Measurements from ENCODE around the gene SMCO1. TPM values are rescaled to one million over a fixed set of nuclear protein-coding genes. Genes with fewer than 3 reads are reported as not detected.

SMCO1 gene
- total and polyA plus RNA-seq, 2 donors (not counting 3 experiments of a cell fraction or from before 2014, with no cell fraction given): not detected

DNA sequence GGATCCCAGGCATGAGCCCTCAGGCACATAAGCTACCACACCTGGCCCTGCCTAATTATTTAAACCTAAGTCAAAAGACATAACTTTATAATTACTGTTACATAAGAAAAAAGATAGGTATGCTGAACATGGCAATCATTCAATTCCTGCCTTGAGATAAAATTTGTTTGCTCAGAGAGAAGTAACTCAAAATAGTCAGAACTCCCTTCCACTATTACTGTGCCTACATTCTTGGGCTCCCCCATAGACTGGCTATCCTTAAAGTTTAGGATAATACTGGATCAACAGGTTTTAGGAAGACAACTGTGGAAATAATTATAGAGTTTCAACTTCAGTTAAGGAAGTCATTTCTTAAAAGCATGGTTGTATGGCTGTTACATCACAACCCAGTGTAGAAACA, 43.3 kb upstream of the SMCO1 start:
- dilution Hi-C loops (cut with MboI; ENCODE audit: extremely low pct_ligation_motif_present, low sequenced_read_pairs): no loop called here
- ChIA-PET CTCF (no interaction called here), POLR2A (no interaction called here)

More for the DNA sequence above, 43.3 kb upstream of the SMCO1 start:
- intact Hi-C loops (cut with micrococcal nuclease): no loop called here
- Histone ChIP-seq H3K79me2 (ENCODE audit: control insufficient read depth, insufficient read depth, low read length) (peaks cover 5% of the 10 kb centered on the region), H3K27me3 (ENCODE audit: control insufficient read depth in 2 of 2, insufficient read depth in 2 of 2, low read length in 2 of 2) (no peaks in the 10 kb centered on the region), H3K4me3 (replicated peaks in 1 of 3; ENCODE audit: insufficient read depth in 1 of 3, low read depth in 1 of 3, low read length in 3 of 3) (no peak overlapping the region), H2AFZ (ENCODE audit: low read depth, low read length) (no peak overlapping the region), H3K9me3 (replicated peaks; ENCODE audit: control insufficient read depth, insufficient read depth, low read length) (no peaks in the 10 kb centered on the region), H3K9ac (replicated peaks; ENCODE audit: extremely low read depth, insufficient read depth, low read length) (no peak overlapping the region), H3K36me3 (ENCODE audit: control insufficient read depth in 2 of 2, extremely low read depth in 1 of 2, insufficient read depth in 2 of 2, low read length in 2 of 2) (peaks cover 0 to 5% of the 10 kb centered on the region in 2 experiments), H3K4me2 (ENCODE audit: insufficient read depth, low read length) (no peak overlapping the region), H3K9me1 (replicated peaks; ENCODE audit: control insufficient read depth, extremely low read depth, insufficient read depth, low read length) (no peaks in the 10 kb centered on the region), H3K4me1 (ENCODE audit: control insufficient read depth, extremely low read depth, insufficient read depth, low read length) (peaks cover 23% of the 10 kb centered on the region), H3K27ac (ENCODE audit: insufficient read depth, low read depth, low read length) (no peak overlapping the region), H4K20me1 (replicated peaks; ENCODE audit: control insufficient read depth, extremely low read depth, insufficient read depth, low read length) (no peaks in the 10 kb centered on the region)
- no TSS peak for BruUV-seq (replicated peaks)
- FAIRE-seq: no peak
- no peak for DNase-seq (ENCODE audit: low read depth, low spot score)
- TF ChIP-seq POLR2A (IDR thresholded peaks at IDR 0.05; ENCODE audit: low read depth, low read length) (no peak), GATA2 (IDR thresholded peaks at IDR 0.05; ENCODE audit: insufficient read depth, insufficient read length, low read depth, low read length) (no peak), POLR2AphosphoS5 (IDR thresholded peaks at IDR 0.05; ENCODE audit: insufficient read depth, low read depth, low read length) (no peak), MYC (IDR thresholded peaks at IDR 0.05; ENCODE audit: low read depth, low read length) (no peak), JUN (IDR thresholded peaks at IDR 0.05; ENCODE audit: borderline replicate concordance, insufficient read depth, insufficient read length, low read depth) (no peak), EZH2 (IDR thresholded peaks at IDR 0.05; ENCODE audit: borderline replicate concordance, low read depth, low read length, severe bottlenecking) (no peak), FOS (IDR thresholded peaks at IDR 0.05; ENCODE audit: borderline replicate concordance, insufficient read depth, low read length) (no peak)
- TF ChIP-seq, protein P1, sequence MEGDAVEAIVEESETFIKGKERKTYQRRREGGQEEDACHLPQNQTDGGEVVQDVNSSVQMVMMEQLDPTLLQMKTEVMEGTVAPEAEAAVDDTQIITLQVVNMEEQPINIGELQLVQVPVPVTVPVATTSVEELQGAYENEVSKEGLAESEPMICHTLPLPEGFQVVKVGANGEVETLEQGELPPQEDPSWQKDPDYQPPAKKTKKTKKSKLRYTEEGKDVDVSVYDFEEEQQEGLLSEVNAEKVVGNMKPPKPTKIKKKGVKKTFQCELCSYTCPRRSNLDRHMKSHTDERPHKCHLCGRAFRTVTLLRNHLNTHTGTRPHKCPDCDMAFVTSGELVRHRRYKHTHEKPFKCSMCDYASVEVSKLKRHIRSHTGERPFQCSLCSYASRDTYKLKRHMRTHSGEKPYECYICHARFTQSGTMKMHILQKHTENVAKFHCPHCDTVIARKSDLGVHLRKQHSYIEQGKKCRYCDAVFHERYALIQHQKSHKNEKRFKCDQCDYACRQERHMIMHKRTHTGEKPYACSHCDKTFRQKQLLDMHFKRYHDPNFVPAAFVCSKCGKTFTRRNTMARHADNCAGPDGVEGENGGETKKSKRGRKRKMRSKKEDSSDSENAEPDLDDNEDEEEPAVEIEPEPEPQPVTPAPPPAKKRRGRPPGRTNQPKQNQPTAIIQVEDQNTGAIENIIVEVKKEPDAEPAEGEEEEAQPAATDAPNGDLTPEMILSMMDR (IDR thresholded peaks at IDR 0.05; ENCODE audit: extremely low read depth in 1 of 2, insufficient read depth in 1 of 2, low read depth in 1 of 2, low read length in 2 of 2): no peak
- TF ChIP-seq, protein P2, sequence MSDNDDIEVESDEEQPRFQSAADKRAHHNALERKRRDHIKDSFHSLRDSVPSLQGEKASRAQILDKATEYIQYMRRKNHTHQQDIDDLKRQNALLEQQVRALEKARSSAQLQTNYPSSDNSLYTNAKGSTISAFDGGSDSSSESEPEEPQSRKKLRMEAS (IDR thresholded peaks at IDR 0.05; ENCODE audit: insufficient read depth, insufficient read length): no peak

Data from endothelial cell of umbilical vein (primary cell).